GM12874 (cell line): ENCODE measurements around the gene CAMTA1.

Experiments used
- TF ChIP-seq, protein P1 (sequence below): IDR thresholded peaks from 2 replicates; pipeline ENCODE4 v1.5.1; 2011; ENCODE audit warnings: low read depth, mild to moderate bottlenecking, control low read depth, low read length, moderate library complexity; ENCODE audit not compliant: insufficient read depth

Gene CAMTA1

GRCh38 chr1:7566417-7567375 is 781.4 kb downstream of the CAMTA1 start:
- TF ChIP-seq, protein P1, sequence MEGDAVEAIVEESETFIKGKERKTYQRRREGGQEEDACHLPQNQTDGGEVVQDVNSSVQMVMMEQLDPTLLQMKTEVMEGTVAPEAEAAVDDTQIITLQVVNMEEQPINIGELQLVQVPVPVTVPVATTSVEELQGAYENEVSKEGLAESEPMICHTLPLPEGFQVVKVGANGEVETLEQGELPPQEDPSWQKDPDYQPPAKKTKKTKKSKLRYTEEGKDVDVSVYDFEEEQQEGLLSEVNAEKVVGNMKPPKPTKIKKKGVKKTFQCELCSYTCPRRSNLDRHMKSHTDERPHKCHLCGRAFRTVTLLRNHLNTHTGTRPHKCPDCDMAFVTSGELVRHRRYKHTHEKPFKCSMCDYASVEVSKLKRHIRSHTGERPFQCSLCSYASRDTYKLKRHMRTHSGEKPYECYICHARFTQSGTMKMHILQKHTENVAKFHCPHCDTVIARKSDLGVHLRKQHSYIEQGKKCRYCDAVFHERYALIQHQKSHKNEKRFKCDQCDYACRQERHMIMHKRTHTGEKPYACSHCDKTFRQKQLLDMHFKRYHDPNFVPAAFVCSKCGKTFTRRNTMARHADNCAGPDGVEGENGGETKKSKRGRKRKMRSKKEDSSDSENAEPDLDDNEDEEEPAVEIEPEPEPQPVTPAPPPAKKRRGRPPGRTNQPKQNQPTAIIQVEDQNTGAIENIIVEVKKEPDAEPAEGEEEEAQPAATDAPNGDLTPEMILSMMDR: no peak

GRCh38 chr1:7567376-7567775 is 782.1 kb downstream of the CAMTA1 start:
- TF ChIP-seq, protein P1: no peak

- TF ChIP-seq, protein P1: no peak
These were observed 782.8 kb downstream of the CAMTA1 start for GRCh38 chr1:7568053-7568452.

DNA sequence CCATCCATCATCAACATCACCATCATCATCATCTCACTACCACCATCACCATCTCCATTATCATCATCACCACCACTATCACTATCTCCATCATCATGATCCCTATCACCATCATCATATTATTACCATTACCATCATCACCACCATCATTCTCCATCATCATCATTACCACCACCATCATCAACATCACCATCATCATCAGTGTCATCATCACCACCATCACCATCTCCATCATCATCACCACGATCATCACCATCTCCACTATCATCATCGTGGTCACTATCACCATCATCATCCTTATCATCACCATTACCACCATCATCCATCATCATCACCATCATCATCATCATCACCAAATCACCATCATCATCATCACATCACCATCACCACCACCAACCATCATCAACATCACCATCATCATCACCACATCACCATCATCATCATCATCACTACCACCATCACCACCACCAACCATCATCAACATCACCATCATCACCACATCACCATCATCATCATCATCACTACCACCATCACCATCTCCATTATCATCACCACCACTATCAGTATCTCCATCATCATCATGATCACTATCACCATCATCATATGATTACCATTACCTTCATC is 783.8 kb downstream of the CAMTA1 start:
- TF ChIP-seq, protein P1: no peak

- TF ChIP-seq, protein P1: no peak
These were observed 785.1 kb downstream of the CAMTA1 start for GRCh38 chr1:7570311-7570710.

DNA sequence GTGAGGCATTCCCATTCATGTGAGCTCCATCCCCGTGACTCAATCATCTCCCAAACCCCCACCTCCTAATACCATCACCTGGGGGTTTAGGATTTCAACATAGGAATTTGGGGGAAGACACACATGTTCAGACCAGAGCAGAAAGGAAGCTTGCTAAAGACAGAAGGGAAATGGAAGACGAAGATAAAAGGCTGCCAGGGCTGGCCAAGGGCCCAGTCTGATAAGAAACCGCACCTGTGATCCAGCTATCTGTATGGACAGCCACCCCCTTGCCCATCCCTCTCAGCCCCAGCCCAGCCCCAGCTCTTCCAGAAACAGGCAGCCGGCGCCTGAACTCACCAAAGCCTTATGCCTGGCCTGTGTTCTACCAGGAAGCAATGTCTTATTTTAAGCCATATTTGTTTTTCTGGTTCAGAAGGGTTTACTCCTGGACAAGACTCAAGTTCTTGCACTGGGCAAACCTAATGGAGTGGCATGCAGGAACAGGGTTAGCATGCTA is 787.4 kb downstream of the CAMTA1 start:
- TF ChIP-seq, protein P1: no peak

- TF ChIP-seq, protein P1: no peak
These were observed 788.2 kb downstream of the CAMTA1 start for GRCh38 chr1:7573481-7573880.
